ENCODE results near the gene ATG4B.

ATG4B gene

GRCh38 chr2:241668354-241668753, 30.9 kb downstream of the ATG4B start:
- DNase-seq: no peak

- no peak for DNase-seq
These were observed 31.3 kb downstream of the ATG4B start for GRCh38 chr2:241668839-241669238.

GRCh38 chr2:241670333-241671110, 33.0 kb downstream of the ATG4B start:
- no peak for DNase-seq

DNA sequence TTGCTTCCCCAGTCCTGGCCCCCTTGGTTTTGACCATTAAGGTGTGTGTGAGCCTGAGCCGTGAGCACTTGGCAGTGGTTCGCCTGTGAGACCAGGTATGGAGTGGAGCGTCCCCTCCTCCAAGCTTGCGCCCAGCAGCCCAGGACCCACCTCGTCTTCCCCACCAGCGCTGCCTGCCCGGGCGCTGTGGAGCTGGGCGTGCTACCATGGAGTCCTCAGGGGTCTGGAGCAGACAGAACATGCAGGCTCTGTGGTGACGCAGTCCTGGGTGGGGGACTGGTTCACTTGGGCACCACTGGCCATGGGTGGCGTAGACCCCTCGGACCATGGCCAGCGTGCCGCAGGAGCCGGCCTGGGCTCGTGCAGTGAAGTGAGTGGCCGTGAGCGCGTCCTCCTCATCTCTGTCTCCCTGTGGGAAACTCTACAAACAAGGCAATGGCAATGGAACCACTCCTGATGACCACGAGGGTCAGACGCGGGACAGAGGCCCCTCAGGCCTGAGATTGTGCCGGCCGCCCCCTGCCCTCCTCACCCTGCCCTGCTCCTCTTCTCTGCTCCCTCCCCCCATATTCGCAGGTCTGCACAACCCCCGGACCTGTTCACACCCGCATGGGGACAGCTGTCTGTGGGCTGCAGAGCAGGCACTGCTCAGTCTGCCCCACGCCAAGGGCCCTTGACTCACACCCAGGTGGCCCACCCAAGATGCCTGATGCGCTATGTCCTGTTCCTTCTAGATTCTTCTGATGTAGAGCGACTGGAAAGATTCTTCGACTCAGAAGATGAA, 34.2 kb downstream of the ATG4B start:
- no peak for DNase-seq

DNA sequence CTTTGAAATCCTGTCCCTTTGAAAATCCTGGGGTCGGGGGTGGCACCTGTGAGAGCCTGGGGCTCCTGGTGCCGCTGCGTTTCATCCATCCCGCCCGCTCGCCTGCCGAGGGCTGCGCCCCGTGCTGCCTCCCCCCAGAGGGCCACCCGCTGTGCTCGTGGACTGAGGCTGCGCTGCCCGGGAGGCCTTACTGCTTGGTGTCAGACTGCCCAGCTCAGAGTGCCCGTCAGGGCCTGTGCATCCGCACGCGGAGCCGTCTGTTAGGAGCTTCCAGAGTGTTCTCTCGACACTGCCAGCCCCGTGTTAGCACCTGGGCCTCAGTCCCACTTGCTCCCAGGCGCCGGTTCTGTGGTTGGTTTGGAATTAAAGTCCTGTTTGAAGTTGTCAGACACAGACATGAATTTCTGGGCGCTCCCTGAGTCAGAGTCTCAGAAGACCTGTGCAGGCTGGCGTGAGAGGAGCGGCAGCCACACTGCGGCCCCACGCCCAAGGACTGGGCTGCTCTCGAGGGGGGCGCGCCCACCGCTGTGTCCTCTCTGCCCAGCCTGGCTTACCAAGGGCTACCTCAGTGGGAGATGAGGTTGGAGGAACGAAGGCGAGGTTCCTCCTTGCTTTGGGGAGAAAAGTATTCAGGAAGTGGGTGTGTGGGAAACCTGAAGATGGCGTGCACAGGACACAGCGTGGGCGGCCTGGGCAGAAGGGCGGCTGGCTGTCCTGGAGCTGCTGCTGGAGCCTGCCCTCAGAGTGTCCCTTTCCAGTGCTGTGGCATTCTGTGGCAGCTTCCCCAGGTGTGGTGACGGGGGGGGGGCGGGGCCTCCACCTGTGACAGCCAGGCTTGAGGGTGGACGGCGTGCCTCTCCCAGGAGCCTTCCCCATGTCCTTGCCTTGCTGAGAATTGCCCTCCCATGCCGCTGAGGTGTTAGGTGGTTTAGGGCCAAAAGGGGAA, 35.0 kb downstream of the ATG4B start:
- no peak for DNase-seq

DNA sequence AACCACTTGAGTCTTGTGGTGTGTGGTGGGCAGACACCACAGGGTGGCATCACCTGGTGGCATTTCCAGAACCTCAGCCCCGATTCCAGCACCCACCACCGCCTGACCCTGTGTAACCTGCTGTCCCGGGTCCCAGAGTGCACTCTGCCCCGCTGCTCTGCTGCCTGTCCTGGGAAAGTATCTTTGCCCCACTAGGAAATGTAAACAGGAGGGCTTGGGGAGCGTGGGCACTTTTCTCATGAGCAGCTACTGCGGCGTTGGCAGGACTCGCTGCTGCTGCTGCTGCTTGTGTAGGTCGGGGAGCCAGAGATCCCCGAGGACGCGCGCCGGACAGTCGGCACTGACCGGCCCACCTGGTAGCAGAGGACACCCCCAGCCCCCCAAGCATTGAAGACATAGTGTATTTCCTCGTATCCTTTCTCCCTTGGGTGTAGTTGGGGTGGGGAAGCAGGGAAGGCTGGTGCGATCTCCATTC, 35.7 kb downstream of the ATG4B start:
- no peak for DNase-seq

DNA sequence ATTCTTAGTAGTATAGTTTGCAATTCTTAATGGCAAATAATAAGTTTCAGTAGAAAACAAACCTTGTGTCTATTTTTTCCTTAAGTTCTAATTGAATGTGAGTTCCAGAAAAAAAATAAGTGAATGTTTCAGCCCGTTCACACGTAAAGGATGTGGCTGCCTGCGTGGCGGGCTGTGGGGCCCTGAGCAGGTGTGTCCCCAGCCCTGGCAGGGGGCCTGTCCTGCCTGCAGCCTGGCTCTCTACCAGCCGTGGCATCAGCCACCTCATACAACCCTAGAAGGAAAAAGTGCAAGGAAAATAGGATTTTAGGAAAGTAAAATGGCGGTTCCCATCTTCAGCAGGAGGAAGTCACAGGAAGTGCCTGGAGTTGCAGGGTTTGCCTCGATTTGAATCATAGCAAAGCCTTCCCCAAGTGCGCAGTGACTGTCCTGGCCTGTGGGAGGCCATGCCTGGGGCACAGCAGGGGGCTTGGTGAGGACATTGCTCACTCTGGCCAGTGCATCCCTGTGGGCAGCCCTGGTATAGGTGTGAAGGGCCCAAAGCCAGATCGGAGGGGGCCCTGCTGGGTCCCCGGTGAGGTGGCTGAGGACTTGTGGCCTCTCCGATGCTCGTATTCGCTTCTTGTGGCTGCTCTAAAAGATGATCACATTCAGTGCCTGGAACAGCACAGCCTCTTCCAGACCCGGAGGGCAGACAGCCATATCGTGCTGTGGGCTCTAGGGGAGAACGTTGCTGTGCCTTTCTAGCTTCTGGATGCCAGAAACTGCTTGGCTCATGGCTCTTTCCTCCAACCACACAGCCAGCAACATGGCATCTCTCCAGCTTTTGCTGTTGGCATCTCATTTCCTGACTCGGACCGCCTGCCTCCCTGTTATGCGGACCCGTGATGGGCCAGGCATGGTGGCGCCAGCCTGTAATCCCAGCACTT, 36.6 kb downstream of the ATG4B start:
- peak; percentile 37 for DNase-seq

- peak; percentile 77 for DNase-seq
These were observed 38.4 kb downstream of the ATG4B start for GRCh38 chr2:241675885-241676284.

GRCh38 chr2:241676665-241677064, 39.2 kb downstream of the ATG4B start:
- DNase-seq: no peak

DNA sequence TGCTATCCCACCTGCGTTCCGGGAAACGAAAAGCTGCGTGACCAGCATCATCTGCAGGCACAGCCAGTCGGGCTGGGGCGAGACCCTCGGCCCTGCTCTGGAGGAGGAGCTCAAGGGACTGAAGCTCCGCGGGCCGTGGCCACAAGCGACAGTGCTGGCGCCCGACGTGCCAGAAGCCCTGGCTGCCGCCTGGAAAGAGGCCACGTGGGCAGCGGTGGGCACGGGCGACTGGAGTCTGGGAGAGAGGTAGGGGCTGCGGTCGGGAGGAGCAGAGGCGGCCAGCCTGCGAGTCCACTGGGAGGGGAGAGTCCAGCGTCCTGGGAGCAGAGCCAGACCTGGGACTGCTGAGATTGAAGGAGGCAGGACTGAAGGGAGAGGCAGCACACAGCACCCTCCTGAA, 39.9 kb downstream of the ATG4B start:
- DNase-seq: no peak

GRCh38 chr2:241678307-241678706, 40.8 kb downstream of the ATG4B start:
- no peak for DNase-seq

DNA sequence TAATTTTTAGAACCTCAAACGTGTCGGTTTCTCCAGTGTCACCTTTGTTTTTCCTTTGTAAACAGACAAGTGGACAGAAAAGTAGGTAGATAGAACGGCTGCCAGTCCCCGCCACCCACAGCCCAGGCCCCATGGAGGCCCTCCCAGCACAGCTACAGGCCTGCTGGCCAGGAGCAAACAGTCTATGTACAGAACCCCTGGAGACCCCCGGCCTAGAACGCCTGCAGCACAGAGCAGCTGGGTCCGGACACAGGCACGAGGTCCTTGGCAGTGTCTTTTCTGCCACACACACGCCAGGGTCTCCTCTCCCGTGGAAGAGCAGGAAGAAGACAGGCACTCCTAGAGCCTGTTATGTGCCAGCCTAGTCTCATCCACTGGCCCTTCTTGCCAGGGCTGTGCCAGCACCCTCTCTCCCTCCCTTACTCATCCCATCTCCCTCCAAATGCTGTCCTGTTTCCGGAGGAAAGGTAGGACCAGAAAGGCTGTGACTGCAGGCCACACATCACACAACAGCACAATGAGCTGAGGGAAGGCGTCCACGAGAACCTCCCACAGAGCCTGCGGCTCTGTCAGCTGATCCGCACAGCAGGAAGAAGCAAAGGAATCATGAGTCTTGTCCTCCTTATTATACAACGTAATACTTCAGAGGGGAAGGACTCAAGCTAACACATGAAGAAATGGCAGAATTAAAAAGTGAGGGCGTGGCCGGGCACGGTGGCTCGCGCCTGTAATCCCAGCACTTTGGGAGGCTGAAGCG, 41.5 kb downstream of the ATG4B start:
- DNase-seq: no peak

GRCh38 chr2:241680044-241680443, 42.6 kb downstream of the ATG4B start:
- DNase-seq: no peak

DNA sequence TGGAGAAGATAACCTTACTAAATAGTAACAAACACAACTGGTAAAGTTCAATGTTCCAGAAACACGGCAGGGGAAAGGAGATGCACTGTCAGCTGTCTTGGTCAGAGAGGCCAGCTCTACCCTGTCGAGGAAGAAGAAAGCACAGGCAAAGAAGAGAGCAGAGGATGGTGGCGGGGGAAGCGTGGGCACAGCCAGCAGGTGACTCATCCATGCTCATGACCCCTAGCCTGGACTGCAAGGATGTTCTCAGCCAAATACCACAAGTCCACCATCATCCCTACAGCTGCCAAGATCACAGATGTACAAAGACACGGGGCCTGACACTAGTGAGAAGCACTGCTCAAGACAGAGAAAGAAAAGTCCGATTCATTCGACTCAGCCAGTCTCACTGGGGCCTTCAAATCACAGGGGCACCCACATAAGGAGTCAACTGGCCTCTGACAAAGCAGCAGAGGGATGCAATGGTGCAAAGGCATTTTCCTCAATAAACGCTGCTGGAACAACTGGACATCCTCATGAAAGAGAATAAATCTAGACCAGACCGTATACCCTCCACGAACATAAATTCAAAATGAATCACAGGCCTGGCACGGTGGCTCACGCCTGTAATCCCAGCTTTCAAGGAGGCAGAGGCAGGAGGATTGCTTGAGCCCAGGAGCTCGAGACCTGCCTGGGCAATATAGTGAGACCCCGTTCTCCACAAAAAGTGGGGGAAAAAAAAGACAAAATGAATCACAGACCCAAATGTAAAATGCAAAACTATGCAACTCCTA, 43.5 kb downstream of the ATG4B start:
- no peak for DNase-seq

GRCh38 chr2:241686324-241686649, 48.8 kb downstream of the ATG4B start:
- DNase-seq: peak; percentile 48

DNA sequence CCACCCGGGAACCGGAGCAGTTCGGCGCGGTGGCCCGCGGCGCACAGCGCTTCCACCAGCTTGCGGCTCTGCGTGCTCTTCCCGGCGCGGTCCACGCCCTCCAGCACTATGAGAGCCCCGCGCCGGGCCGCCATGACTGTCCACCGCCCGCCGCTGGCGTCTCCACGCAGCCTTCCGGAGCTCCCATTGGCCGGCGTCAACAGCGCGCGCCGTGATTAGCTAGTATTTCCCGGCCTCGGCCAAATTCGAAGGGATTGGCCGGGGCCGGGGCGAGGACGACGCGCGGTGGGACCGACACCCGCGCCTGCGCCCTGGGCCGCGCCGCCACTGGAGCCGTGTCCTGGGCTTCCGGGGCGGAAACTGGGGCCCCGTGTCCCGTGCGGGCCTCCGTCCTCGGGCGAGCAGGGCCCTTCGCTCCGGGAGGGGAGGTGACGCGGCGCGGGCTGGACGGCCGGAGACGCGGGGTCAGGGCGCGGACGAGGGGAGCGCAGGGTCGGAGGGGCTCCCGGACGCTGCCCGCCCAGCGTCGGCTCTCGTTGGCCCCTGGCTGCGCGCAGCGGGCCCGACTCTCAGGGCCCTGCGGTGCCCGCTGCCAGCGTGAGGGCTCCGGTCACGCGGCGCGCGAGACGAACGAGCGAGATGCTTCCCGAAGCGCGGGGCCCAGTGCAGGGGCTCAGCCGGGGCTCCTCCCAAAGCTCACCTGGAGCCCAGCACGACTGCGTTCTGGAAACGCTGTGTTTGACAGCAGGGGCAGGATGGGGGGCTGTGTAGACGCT, 49.3 kb downstream of the ATG4B start, which contains the start of gene DTYMK:
Gene DTYMK (minus strand): TSS at position 166 of the 776 bp plus-strand sequence. CDS start 32 bp downstream, at position 134.
- peak; percentile 98 for DNase-seq

GRCh38 chr2:241689306-241689705, 51.8 kb downstream of the ATG4B start:
- DNase-seq: peak; percentile 41

DNA sequence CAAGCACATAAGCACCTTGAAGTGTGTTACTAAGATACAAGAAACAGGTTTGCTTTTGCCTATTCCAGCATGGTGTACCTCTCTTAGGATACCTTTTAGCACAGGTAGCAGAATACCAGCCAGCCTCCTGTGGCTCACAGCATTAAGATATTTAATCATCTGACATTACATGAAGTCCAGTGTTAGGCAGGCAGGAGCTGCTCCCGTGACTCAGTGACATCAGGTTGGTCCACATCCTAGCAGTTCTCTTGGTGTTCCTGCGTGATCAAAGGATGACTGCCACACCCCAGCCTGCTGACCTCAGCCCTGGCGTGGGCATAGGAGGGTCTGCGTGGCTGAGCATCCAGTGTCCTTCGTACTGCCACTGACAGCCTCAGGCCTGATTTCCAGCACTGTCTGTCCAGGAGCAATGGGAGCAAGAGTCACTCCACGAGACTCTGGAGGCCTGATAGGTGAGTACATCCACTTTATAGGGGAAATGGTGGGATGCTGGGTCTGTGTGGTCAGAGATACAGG, 52.8 kb downstream of the ATG4B start:
- no peak for DNase-seq

GRCh38 chr2:241692448-241692847, 55.0 kb downstream of the ATG4B start:
- DNase-seq: no peak

Data from NCI-H82 (cell line).